ENCODE results near the gene COL2A1. TPM values are rescaled to one million over a fixed set of nuclear protein-coding genes. Genes with fewer than 3 reads are reported as not detected.

The COL2A1 gene
- total and polyA plus RNA-seq, 2 donors (not counting 3 experiments of a cell fraction or from before 2014, with no cell fraction given): not detected

- FAIRE-seq (no peak), DNase-seq (ENCODE audit: low read depth, low spot score) (no peak)
- intact Hi-C loops (cut with micrococcal nuclease): no loop called here
- no peaks in the 10 kb centered on the region for H3K9me3 ChIP-seq (replicated peaks; ENCODE audit: control insufficient read depth, insufficient read depth, low read length)
- H4K20me1 ChIP-seq (replicated peaks; ENCODE audit: control insufficient read depth, extremely low read depth, insufficient read depth, low read length): no peaks in the 10 kb centered on the region
- ChIA-PET CTCF (interaction anchor here (1.0 kb wide), 1 partner anchor 573 kb away, joined by 3 read pairs; no protein-coding TSS in a partner anchor), POLR2A (no interaction called here)
- no peak overlapping the region for H3K4me3 ChIP-seq (replicated peaks in 1 of 3; ENCODE audit: insufficient read depth in 1 of 3, low read depth in 1 of 3, low read length in 3 of 3)
- no peak overlapping the region for H3K9ac ChIP-seq (replicated peaks; ENCODE audit: extremely low read depth, insufficient read depth, low read length)
- H3K27me3 ChIP-seq (ENCODE audit: control insufficient read depth in 2 of 2, insufficient read depth in 2 of 2, low read length in 2 of 2): no peaks in the 10 kb centered on the region
- no peaks in the 10 kb centered on the region for H3K9me1 ChIP-seq (replicated peaks; ENCODE audit: control insufficient read depth, extremely low read depth, insufficient read depth, low read length)
- peaks cover 5 to 11% of the 10 kb centered on the region in 2 experiments for H3K36me3 ChIP-seq (ENCODE audit: control insufficient read depth in 2 of 2, extremely low read depth in 1 of 2, insufficient read depth in 2 of 2, low read length in 2 of 2)
- no TSS peak for BruUV-seq (replicated peaks)
- no peaks in the 10 kb centered on the region for H3K4me1 ChIP-seq (ENCODE audit: control insufficient read depth, extremely low read depth, insufficient read depth, low read length)
- TF ChIP-seq MAX (IDR thresholded peaks at IDR 0.05; ENCODE audit: insufficient read depth, insufficient read length) (no peak), POLR2AphosphoS5 (IDR thresholded peaks at IDR 0.05; ENCODE audit: insufficient read depth, low read depth, low read length) (no peak), JUN (IDR thresholded peaks at IDR 0.05; ENCODE audit: borderline replicate concordance, insufficient read depth, insufficient read length, low read depth) (no peak), GATA2 (IDR thresholded peaks at IDR 0.05; ENCODE audit: insufficient read depth, insufficient read length, low read depth, low read length) (no peak), POLR2A (IDR thresholded peaks at IDR 0.05; ENCODE audit: low read depth, low read length) (no peak), EZH2 (IDR thresholded peaks at IDR 0.05; ENCODE audit: borderline replicate concordance, low read depth, low read length, severe bottlenecking) (no peak), FOS (IDR thresholded peaks at IDR 0.05; ENCODE audit: borderline replicate concordance, insufficient read depth, low read length) (no peak), MYC (IDR thresholded peaks at IDR 0.05; ENCODE audit: low read depth, low read length) (no peak)
- TF ChIP-seq, protein P1, sequence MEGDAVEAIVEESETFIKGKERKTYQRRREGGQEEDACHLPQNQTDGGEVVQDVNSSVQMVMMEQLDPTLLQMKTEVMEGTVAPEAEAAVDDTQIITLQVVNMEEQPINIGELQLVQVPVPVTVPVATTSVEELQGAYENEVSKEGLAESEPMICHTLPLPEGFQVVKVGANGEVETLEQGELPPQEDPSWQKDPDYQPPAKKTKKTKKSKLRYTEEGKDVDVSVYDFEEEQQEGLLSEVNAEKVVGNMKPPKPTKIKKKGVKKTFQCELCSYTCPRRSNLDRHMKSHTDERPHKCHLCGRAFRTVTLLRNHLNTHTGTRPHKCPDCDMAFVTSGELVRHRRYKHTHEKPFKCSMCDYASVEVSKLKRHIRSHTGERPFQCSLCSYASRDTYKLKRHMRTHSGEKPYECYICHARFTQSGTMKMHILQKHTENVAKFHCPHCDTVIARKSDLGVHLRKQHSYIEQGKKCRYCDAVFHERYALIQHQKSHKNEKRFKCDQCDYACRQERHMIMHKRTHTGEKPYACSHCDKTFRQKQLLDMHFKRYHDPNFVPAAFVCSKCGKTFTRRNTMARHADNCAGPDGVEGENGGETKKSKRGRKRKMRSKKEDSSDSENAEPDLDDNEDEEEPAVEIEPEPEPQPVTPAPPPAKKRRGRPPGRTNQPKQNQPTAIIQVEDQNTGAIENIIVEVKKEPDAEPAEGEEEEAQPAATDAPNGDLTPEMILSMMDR (IDR thresholded peaks at IDR 0.05; ENCODE audit: extremely low read depth in 1 of 2, insufficient read depth in 1 of 2, low read depth in 1 of 2, low read length in 2 of 2): no peak
- no peak overlapping the region for H2AFZ ChIP-seq (ENCODE audit: low read depth, low read length)
- no peak overlapping the region for H3K4me2 ChIP-seq (ENCODE audit: insufficient read depth, low read length)
- H3K79me2 ChIP-seq (ENCODE audit: control insufficient read depth, insufficient read depth, low read length): no peaks in the 10 kb centered on the region
- dilution Hi-C loops (cut with MboI; ENCODE audit: extremely low pct_ligation_motif_present, low sequenced_read_pairs): no loop called here
- no peak overlapping the region for H3K27ac ChIP-seq (ENCODE audit: insufficient read depth, low read depth, low read length)
Observed at GRCh38 chr12:48045061-48045846, 41.0 kb upstream of the COL2A1 start.

All from endothelial cell of umbilical vein (primary cell).